GM18505 (cell line): ENCODE results near the gene RNF150.
"Not testable (repeated sequence)": the region's sequence is repeated elsewhere in the genome, so short reads cannot be mapped to it uniquely, and the experiment has no call there.

Experiments used
- ATAC-seq: cut with Tn5 transposase; IDR thresholded peaks from one replicate; pipeline ENCODE4 v1.9.1; 2021; ENCODE audit not compliant: unreplicated experiment
- POLR2A ChIP-seq: IDR thresholded peaks from 4 replicates; pipeline ENCODE4 v1.6.1; 2011; ENCODE audit warnings: borderline replicate concordance; ENCODE audit not compliant: insufficient read depth, insufficient read length; ENCODE audit errors: extremely low read depth

RNF150 gene

DNA sequence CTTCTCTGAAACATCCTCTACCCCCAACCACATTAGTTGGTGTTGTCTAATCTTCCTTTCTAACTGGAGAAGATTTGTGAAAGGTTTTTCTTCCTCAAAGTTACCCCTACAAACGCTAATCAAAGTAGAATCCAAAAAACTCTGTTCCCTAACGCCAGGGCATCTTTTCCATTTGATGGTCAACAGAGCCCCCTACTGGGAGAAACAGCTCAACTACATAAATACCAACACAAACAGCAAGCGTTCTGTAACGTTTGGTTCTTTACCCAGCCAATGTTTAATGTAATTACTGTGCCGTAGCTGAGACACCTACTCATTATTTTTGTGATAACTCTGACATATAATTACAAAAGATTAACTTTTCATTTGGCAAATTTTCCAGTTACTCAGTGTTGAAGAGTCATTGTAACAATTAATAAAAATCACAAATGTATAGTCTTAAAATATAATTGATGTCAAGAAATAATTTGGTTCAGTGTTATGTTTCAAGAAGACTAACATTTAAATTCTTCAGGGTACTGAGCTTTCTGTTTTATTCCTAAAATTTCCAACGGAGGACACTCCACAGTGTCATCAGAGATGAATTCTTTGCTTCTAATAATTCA, 282.1 kb downstream of the RNF150 start:
- TF ChIP-seq POLR2A: no peak
- peak; percentile 78 for ATAC-seq

GRCh38 chr4:140849526-140849925, 283.7 kb downstream of the RNF150 start:
- no peak for ATAC-seq

DNA sequence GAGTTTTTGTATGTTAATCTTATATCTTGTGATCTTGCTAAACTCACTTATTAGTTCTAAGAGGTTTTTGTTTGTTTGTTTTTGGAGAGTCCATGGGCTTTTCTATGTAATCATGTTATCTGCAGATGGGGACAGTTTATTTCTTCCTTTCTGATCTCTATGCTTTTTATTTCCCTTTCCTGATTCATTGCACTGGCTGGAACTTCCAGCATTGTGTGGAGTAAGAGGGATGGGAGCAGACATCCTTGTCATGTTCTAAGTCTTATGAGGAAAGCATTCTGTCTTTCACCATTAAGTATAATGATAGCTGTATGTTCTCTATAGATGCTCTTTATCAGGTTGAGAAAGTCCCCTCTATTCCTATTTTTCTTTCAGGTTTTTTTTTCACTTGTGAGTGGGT, 286.5 kb downstream of the RNF150 start:
- no peak for TF ChIP-seq POLR2A
- no peak for ATAC-seq

More at GRCh38 chr4:140849526-140849925, 283.7 kb downstream of the RNF150 start:
- no peak for TF ChIP-seq POLR2A

DNA sequence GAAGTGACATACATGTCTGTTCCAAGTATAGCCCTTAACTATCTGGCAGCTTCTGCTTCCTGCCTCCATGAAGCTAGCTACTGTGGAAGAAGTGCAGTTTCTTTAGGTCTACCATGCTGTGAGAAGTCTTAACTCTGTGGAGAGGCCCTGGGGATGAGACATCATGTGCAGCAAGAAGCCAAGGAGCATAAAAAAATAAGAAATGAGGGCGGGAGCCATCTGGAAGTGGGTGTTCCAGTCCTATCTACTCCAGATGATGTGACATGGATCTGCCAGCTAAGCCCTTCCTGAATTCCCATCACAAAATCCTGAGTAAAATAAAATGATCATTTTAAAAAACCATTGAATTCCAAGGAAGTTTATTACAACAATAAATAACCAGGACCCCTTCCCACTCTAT, 289.2 kb downstream of the RNF150 start:
- no peak for ATAC-seq
- TF ChIP-seq POLR2A: no peak

DNA sequence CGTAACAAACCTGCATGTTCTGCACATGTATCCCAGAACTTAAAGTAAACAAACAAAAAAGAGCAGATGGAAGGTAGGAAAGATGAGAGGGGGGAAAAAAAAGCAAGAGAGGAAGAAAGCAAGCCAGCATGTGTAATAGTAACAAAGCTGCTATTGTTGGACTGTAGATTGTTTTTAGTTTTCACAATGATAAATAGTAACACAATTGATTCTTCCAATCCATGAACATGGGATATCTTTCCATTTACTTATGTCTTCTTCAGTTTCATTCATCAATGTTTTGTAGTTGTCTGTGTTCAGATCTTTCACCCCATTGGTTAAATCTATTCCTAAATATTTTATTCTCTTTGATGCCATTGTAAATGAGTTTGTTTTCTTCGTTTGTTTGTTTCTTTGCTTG, 292.1 kb downstream of the RNF150 start:
- TF ChIP-seq POLR2A: no peak
- ATAC-seq: no peak

DNA sequence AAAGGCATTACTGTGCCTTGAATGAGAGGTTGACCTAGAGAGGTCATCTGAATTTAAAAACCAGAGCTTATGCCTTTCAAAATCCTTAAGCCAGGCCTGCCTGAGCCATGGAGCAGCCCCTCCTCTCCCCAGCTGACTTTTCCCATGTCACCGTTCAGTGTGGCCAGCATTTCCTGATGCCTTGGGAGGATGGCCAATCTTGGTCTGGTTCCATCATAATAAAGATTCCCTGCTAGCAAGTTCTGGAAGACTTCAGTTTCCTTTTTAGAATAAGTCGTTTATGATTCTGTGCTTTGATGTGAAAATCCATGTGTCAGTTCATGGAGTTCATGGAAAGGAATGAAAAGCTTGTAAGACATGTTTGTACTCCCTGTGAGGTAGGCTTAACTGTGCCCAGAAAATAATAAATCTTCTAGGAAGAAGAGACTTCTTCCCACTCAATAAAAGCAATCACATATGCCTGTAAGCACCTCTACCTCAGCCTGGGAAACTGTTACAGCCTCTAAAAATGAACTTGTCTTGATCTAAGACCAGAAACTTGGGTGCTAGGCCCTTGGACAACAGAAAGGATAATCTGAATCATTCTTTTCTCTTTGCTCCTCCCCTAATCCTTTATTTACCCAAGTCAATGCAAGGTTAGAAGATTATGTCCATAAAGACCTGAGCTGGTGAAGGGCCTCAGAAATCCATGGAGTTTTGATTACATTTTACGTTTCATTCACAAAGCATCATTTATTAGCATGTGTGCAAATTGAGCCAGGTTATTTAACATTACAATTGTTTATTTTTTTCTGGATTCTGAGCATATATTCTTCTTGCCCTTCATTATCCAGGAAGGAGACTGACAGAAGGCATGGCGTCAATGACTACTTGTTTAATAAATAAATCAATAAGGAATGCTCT, 293.1 kb downstream of the RNF150 start:
- ATAC-seq: no peak
- no peak for TF ChIP-seq POLR2A

- ATAC-seq: no peak
- no peak for TF ChIP-seq POLR2A
These were observed 293.9 kb downstream of the RNF150 start for GRCh38 chr4:140839406-140839805.

DNA sequence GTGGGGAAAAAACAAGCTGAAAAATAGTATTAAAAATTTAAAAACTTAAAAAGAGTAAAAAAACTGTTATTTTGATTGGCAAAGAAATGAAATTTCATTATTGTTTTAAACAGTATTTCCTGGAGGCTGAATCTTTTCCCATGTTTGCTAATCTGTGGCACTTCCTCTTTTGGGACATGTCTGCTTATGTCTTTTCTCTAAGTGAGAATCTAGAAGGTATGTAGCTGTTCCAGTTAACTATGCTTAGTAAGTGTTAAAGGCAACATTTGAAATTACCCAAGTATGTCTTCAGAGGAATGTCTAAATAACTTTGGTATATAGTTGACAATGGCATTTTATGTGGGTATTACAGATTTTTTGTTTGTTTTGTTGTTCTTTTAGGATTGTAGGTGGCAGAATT, 295.5 kb downstream of the RNF150 start:
- no peak for TF ChIP-seq POLR2A
- no peak for ATAC-seq

DNA sequence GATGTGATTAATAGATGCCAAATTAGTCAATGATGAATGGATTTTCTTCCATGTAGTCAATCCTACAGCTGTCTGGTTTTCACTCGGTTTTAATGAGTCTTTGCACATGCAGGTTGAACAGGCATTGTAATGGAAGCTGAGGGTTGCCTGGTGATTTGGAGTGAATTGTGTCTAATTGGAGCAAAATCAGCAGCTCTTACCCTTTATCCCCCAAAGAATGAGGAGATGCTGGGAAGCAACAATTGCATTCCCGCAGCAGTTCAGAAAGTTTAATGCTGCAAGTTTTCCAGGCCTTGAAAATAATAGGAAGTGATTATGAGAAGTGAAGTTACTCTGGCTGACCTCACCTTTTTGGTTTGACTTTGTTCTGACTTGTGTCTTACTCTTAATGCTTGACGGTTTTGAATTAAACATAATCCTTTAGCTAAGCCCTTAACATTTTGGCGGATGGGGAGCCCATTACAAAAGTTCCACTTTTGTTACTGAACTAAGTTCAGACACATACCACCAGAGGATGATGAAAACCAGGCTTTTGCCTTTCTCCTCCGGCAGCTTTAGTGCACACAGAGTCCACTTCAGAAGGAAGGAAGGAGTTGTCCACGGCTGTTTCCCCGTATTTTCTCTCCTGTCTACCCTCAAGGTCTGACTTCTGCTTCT, 298.3 kb downstream of the RNF150 start:
- no peak for TF ChIP-seq POLR2A
- no peak for ATAC-seq

GRCh38 chr4:140833280-140833679, 300.0 kb downstream of the RNF150 start:
- no peak for TF ChIP-seq POLR2A
- ATAC-seq: no peak

GRCh38 chr4:140829825-140830224, 303.4 kb downstream of the RNF150 start:
- TF ChIP-seq POLR2A: no peak
- peak; percentile 94 for ATAC-seq

- TF ChIP-seq POLR2A: no peak
- ATAC-seq: peak; percentile 36
These were observed 306.6 kb downstream of the RNF150 start for GRCh38 chr4:140826701-140827027.

- not testable (repeated sequence) for ATAC-seq
These were observed 312.7 kb downstream of the RNF150 start for GRCh38 chr4:140820520-140820919.

DNA sequence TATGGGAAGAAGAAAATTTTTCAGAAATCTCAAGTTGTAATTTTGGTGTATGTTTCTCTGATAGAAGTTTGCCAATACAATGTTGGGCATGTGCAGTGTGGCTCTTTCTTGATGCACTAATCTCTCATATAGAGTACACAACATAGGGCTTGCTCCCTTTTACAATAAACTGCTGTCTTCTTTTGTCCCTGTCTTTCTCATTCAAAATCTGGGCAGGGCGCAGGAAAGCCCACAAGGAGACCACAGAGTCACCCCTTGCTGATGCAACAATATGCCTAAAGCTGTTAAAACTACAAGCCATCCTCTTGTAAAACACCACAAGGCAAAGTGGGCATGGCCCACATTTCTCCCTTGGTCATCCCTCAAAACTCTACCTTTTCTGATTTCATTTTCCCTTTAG, 313.7 kb downstream of the RNF150 start:
- no peak for TF ChIP-seq POLR2A
- ATAC-seq: no peak

DNA sequence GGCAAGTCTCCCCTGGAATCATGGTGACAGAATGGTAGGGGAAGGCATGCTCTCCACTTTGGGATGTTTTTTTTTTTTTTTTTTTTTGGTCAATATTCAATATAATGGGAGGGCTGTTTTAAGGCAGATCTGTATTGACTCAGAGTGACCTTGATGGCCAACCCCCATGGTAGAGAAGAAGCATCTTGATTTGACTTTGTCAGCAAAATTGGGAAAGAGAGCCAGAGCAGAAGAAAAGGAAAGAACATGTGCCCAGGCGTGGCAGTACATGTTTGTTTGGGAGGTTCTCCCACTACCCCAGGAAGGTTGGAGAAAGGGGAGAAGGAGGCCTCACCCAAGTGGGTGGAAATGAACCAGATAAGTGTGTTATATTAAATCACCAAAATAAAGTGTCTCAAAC, 314.8 kb downstream of the RNF150 start:
- no peak for TF ChIP-seq POLR2A
- no peak for ATAC-seq
